Measurements from ENCODE around the gene SERPINE2.

Gene SERPINE2

GRCh38 chr2:224042191-224042696, 3.2 kb upstream of the SERPINE2 start:
- no peak for FAIRE-seq

GRCh38 chr2:224041554-224041953, 2.5 kb upstream of the SERPINE2 start:
- FAIRE-seq: no peak

- FAIRE-seq: no peak
Observed at GRCh38 chr2:224040753-224041152, 1.7 kb upstream of the SERPINE2 start.

GRCh38 chr2:224039770-224040440, 819 bp upstream of the SERPINE2 start:
- no peak for FAIRE-seq

- FAIRE-seq: no peak
Observed at GRCh38 chr2:224038830-224039079, 331 bp downstream of the SERPINE2 start.

- no peak for FAIRE-seq
Observed at GRCh38 chr2:224038049-224038829, 847 bp downstream of the SERPINE2 start.

GRCh38 chr2:224036731-224037361, 2.2 kb downstream of the SERPINE2 start:
- FAIRE-seq: no peak

- FAIRE-seq: no peak
Observed at GRCh38 chr2:224034017-224034416, 5.1 kb downstream of the SERPINE2 start.

- FAIRE-seq: no peak
Observed at GRCh38 chr2:224033601-224034000, 5.5 kb downstream of the SERPINE2 start.

- FAIRE-seq: no peak
Observed at GRCh38 chr2:224032283-224032682, 6.8 kb downstream of the SERPINE2 start.

- FAIRE-seq: no peak
Observed at GRCh38 chr2:224031358-224031970, 7.6 kb downstream of the SERPINE2 start.

- FAIRE-seq: no peak
Observed at GRCh38 chr2:224030786-224031185, 8.3 kb downstream of the SERPINE2 start.

GRCh38 chr2:224029876-224030275, 9.2 kb downstream of the SERPINE2 start:
- FAIRE-seq: no peak

GRCh38 chr2:224027931-224028330, 11.2 kb downstream of the SERPINE2 start:
- no peak for FAIRE-seq

- FAIRE-seq: no peak
Observed at GRCh38 chr2:224027070-224027469, 12.0 kb downstream of the SERPINE2 start.

- FAIRE-seq: no peak
Observed at GRCh38 chr2:224025874-224026273, 13.2 kb downstream of the SERPINE2 start.

- no peak for FAIRE-seq
Observed at GRCh38 chr2:224024270-224024669, 14.8 kb downstream of the SERPINE2 start.

- no peak for FAIRE-seq
Observed at GRCh38 chr2:224023188-224023587, 15.9 kb downstream of the SERPINE2 start.

- no peak for FAIRE-seq
Observed at GRCh38 chr2:224022486-224022885, 16.6 kb downstream of the SERPINE2 start.

- no peak for FAIRE-seq
Observed at GRCh38 chr2:224020523-224020922, 18.6 kb downstream of the SERPINE2 start.

- no peak for FAIRE-seq
Observed at GRCh38 chr2:224017957-224018356, 21.1 kb downstream of the SERPINE2 start.

GRCh38 chr2:224016963-224017362, 22.1 kb downstream of the SERPINE2 start:
- FAIRE-seq: no peak

- no peak for FAIRE-seq
Observed at GRCh38 chr2:224014336-224014735, 24.8 kb downstream of the SERPINE2 start.

- FAIRE-seq: no peak
Observed at GRCh38 chr2:224011837-224012236, 27.2 kb downstream of the SERPINE2 start.
